PC-9 (cell line): ENCODE results near the gene PRKD1. TPM values are rescaled to one million over a fixed set of nuclear protein-coding genes. Genes with fewer than 3 reads are reported as not detected.

Experiments used
- BruUV-seq: library from RNA; stranded (reverse); fragments of 400-500 nt; replicated peaks from 2 replicates; lab custom pipeline; 2021; lab: Mats Ljungman, UMichigan
- CTCF ChIA-PET: fragments of 300-600 bp; sonication (Branson Sonifier 250); formaldehyde crosslinking; loops from one replicate; lab custom pipeline; 2022; ENCODE audit warnings: antibody characterized with exemption; lab: Charles Lee
- POLR2A ChIA-PET: fragments of 300-600 bp; sonication (Branson Sonifier 250); formaldehyde crosslinking; loops from one replicate; lab custom pipeline; 2022; ENCODE audit warnings: antibody characterized with exemption; ENCODE audit not compliant: unreplicated experiment; lab: Charles Lee
- DNase-seq, 2 experiments: peaks; one replicate each; pipeline versions ENCODE4 v3.0.0 to v3.0.0-alpha.2; 2015 to 2022; ENCODE audit warnings: mixed read lengths in 1 of 2
- H2AFZ ChIP-seq: fragments of 200-600 bp; sonication (generic); 2 replicates; pipeline ENCODE4 v1.8.1; 2017; ENCODE audit warnings: antibody characterized with exemption
- H3F3A ChIP-seq: fragments of 200-600 bp; sonication (generic); 2 replicates; pipeline ENCODE4 v1.8.1; 2017; ENCODE audit warnings: antibody characterized with exemption, mild to moderate bottlenecking, low read depth; ENCODE audit not compliant: insufficient read depth
- H3K27ac ChIP-seq: fragments of 200-600 bp; sonication (generic); 2 replicates; pipeline ENCODE4 v1.6.1; 2016; ENCODE audit warnings: mixed run types
- H3K27me3 ChIP-seq: fragments of 200-600 bp; sonication (generic); 2 replicates; pipeline ENCODE4 v1.6.1; 2016; ENCODE audit warnings: low read depth, mixed run types; ENCODE audit not compliant: insufficient read depth
- H3K36me3 ChIP-seq: fragments of 200-600 bp; sonication (generic); 2 replicates; pipeline ENCODE4 v1.6.1; 2016; ENCODE audit warnings: low read depth, mixed run types
- H3K4me1 ChIP-seq: fragments of 200-600 bp; sonication (generic); replicated peaks from 2 replicates; pipeline ENCODE4 v1.6.1; 2016; ENCODE audit warnings: mixed run types; ENCODE audit not compliant: insufficient read depth
- H3K4me2 ChIP-seq: fragments of 200-600 bp; sonication (generic); 2 replicates; pipeline ENCODE4 v1.6.1; 2017; ENCODE audit warnings: mixed run types
- H3K4me3 ChIP-seq: fragments of 200-600 bp; sonication (generic); 2 replicates; pipeline ENCODE4 v1.6.1; 2016; ENCODE audit warnings: mixed run types
- H3K79me2 ChIP-seq: fragments of 200-600 bp; sonication (generic); 2 replicates; pipeline ENCODE4 v1.6.1; 2017; ENCODE audit warnings: low read depth, mixed run types
- H3K9me2 ChIP-seq: fragments of 200-600 bp; sonication (generic); 2 replicates; pipeline ENCODE4 v1.8.1; 2017; ENCODE audit warnings: mild to moderate bottlenecking; ENCODE audit not compliant: insufficient read depth
- H3K9me3 ChIP-seq: fragments of 200-600 bp; sonication (generic); 2 replicates; pipeline ENCODE4 v1.8.1; 2016; ENCODE audit warnings: low read depth; ENCODE audit not compliant: insufficient read depth
- H4K20me1 ChIP-seq: fragments of 200-600 bp; sonication (generic); 2 replicates; pipeline ENCODE4 v1.8.1; 2017; ENCODE audit not compliant: insufficient read depth
- EZH2 ChIP-seq: fragments of 200-600 bp; sonication (generic); IDR thresholded peaks from 2 replicates; pipeline ENCODE4 v1.8.0; 2017; ENCODE audit warnings: antibody characterized with exemption, low read depth
- intact Hi-C: fragments of 100-400 bp; cut with micrococcal nuclease; formaldehyde crosslinking; loops from one replicate; pipeline ENCODE4 v1.10.0; 2022; ENCODE audit not compliant: unreplicated experiment
- total RNA-seq: library from RNA; stranded (reverse); gene quantifications from 2 replicates; pipeline ENCODE4 v1.2.3, GENCODE V29; 2021
- TF ChIP-seq, protein P1 (sequence below): fragments of 200-600 bp; sonication (generic); conservative IDR thresholded peaks from 2 replicates; pipeline ENCODE4 v1.6.1; 2017; ENCODE audit warnings: mixed run types, antibody characterized with exemption, mild to moderate bottlenecking, moderate library complexity

PRKD1 gene
- total RNA-seq, 1 experiment from 2014 or later: 0.98 TPM

DNA sequence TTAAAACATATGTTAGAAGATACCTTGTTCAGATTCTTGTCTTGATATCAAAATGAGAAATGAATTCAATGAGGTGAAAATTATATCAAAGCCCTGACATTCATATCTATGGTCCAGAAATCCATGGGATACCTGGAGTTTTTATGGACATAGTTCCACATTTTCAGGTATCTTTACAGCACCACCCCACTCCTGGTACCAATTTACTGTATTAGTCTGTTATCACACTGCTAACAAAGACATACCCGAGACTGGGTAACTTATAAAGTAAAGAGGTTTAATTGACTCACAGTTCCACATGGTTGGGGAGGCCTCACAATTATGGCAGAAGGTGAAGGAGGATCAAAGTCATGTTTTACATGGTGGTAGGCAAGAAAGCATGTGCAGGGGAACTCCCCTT lies 361.5 kb downstream of the PRKD1 start:
- BruUV-seq: no TSS peak
- intact Hi-C loops: no loop called here
- no peaks in the 10 kb centered on the region for H4K20me1 ChIP-seq
- no peak overlapping the region for H2AFZ ChIP-seq
- DNase-seq: no peak
- no peaks in the 10 kb centered on the region for H3K36me3 ChIP-seq
- H3F3A ChIP-seq: no peaks in the 10 kb centered on the region
- H3K27ac ChIP-seq: no peak overlapping the region
- TF ChIP-seq, protein P1, sequence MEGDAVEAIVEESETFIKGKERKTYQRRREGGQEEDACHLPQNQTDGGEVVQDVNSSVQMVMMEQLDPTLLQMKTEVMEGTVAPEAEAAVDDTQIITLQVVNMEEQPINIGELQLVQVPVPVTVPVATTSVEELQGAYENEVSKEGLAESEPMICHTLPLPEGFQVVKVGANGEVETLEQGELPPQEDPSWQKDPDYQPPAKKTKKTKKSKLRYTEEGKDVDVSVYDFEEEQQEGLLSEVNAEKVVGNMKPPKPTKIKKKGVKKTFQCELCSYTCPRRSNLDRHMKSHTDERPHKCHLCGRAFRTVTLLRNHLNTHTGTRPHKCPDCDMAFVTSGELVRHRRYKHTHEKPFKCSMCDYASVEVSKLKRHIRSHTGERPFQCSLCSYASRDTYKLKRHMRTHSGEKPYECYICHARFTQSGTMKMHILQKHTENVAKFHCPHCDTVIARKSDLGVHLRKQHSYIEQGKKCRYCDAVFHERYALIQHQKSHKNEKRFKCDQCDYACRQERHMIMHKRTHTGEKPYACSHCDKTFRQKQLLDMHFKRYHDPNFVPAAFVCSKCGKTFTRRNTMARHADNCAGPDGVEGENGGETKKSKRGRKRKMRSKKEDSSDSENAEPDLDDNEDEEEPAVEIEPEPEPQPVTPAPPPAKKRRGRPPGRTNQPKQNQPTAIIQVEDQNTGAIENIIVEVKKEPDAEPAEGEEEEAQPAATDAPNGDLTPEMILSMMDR: no peak
- TF ChIP-seq EZH2: no peak
- no peaks in the 10 kb centered on the region for H3K9me2 ChIP-seq
- no peaks in the 10 kb centered on the region for H3K4me1 ChIP-seq
- no peaks in the 10 kb centered on the region for H3K79me2 ChIP-seq
- H3K4me2 ChIP-seq: no peak overlapping the region
- CTCF ChIA-PET: no interaction called here
- H3K9me3 ChIP-seq: no peaks in the 10 kb centered on the region
- H3K27me3 ChIP-seq: no peaks in the 10 kb centered on the region
- H3K4me3 ChIP-seq: no peak overlapping the region
- POLR2A ChIA-PET: no interaction called here

DNA sequence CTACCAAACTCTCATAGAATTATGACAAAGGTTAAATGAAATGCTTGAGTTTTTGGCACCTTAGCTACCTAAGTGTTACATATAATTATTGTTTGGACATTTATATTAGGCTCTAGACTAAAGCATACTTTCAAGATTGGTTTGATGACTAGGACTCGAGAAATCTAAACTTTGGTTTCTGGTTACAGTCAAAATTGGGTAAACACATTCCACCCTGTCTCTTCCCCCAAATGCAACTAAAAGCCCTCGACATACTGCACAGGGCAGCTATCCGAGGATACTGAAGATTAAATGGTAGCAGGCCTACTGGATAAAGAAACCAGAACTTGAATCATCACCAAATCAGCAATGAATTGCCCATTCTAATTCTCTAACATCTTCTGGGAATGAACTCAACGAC lies 369.1 kb downstream of the PRKD1 start:
- H3K9me3 ChIP-seq: no peaks in the 10 kb centered on the region
- intact Hi-C loops: no loop called here
- H3F3A ChIP-seq: no peaks in the 10 kb centered on the region
- no peak overlapping the region for H3K4me3 ChIP-seq
- H3K36me3 ChIP-seq: no peaks in the 10 kb centered on the region
- TF ChIP-seq, protein P1: no peak
- no peaks in the 10 kb centered on the region for H3K27me3 ChIP-seq
- no peak overlapping the region for H3K27ac ChIP-seq
- H3K4me2 ChIP-seq: no peak overlapping the region
- no peaks in the 10 kb centered on the region for H3K9me2 ChIP-seq
- no peaks in the 10 kb centered on the region for H4K20me1 ChIP-seq
- no peak overlapping the region for H2AFZ ChIP-seq
- H3K79me2 ChIP-seq: no peaks in the 10 kb centered on the region
- ChIA-PET POLR2A (no interaction called here), CTCF (no interaction called here)
- DNase-seq: no peak
- H3K4me1 ChIP-seq: no peaks in the 10 kb centered on the region
- BruUV-seq: no TSS peak

DNA sequence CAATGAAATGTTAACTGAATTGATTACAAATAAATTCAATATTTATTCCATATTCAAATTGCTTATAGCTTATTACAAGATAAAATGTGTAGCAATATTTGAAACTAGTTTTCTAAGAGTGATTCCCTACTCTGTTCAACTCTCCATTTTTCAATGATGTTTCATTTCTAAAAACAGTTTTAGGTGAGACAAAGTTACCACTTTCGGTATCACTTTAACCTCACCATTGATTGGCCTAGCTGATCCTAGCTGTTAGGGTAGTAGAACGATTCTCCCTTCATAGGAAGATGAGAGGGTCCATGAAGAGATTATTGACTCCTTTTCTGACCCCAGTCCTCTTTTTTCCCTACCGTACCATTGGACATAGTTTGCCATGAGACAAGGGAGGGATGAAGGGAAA lies 373.3 kb downstream of the PRKD1 start:
- no peaks in the 10 kb centered on the region for H3K4me1 ChIP-seq
- H3K9me3 ChIP-seq: no peaks in the 10 kb centered on the region
- no peak overlapping the region for H3K27ac ChIP-seq
- no peaks in the 10 kb centered on the region for H3K9me2 ChIP-seq
- BruUV-seq: no TSS peak
- no peak for DNase-seq
- no peak overlapping the region for H3K4me2 ChIP-seq
- H2AFZ ChIP-seq: no peak overlapping the region
- POLR2A ChIA-PET: no interaction called here
- no peak for TF ChIP-seq EZH2
- TF ChIP-seq, protein P1: no peak
- H4K20me1 ChIP-seq: no peaks in the 10 kb centered on the region
- no peak overlapping the region for H3K4me3 ChIP-seq
- H3K79me2 ChIP-seq: no peaks in the 10 kb centered on the region
- H3K36me3 ChIP-seq: no peaks in the 10 kb centered on the region
- CTCF ChIA-PET: interaction anchor here (0.6 kb wide), 1 partner anchor 716 kb away, joined by 5 read pairs; no protein-coding TSS in a partner anchor
- intact Hi-C loops: no loop called here
- no peaks in the 10 kb centered on the region for H3F3A ChIP-seq
- no peaks in the 10 kb centered on the region for H3K27me3 ChIP-seq
